HUES48 (cell line): ENCODE data around the gene ATP8B4.

Experiments used
- H3K27ac ChIP-seq: one replicate; pipeline ENCODE4 v1.7.0; 2013; ENCODE audit warnings: low read depth, low read length, inconsistent platforms
- H3K27me3 ChIP-seq: 2 replicates; pipeline ENCODE4 v1.6.1; 2013; ENCODE audit warnings: mild to moderate bottlenecking, low read length; ENCODE audit not compliant: control insufficient read depth, insufficient read depth
- H3K36me3 ChIP-seq: 2 replicates; pipeline ENCODE4 v1.6.1; 2013; ENCODE audit warnings: low read length; ENCODE audit not compliant: control insufficient read depth, insufficient read depth
- H3K4me1 ChIP-seq: 2 replicates; pipeline ENCODE4 v1.6.1; 2013; ENCODE audit warnings: mild to moderate bottlenecking, low read length; ENCODE audit not compliant: control insufficient read depth, insufficient read depth
- H3K4me3 ChIP-seq: 2 replicates; pipeline ENCODE4 v1.5.1; 2013; ENCODE audit warnings: mild to moderate bottlenecking, low read depth, low read length
- H3K9ac ChIP-seq: 2 replicates; pipeline ENCODE4 v1.6.1; 2013; ENCODE audit warnings: mild to moderate bottlenecking, low read depth, low read length, moderate library complexity
- H3K9me3 ChIP-seq: 2 replicates; pipeline ENCODE4 v1.6.1; 2013; ENCODE audit warnings: low read length; ENCODE audit not compliant: control insufficient read depth, insufficient read depth

Gene ATP8B4

GRCh38 chr15:50046867-50047266 lies 72.2 kb downstream of the ATP8B4 start:
- H3K4me3 ChIP-seq: no peak overlapping the region
- H3K27ac ChIP-seq: no peak overlapping the region
- no peak overlapping the region for H3K9ac ChIP-seq
- no peaks in the 10 kb centered on the region for H3K27me3 ChIP-seq
- H3K4me1 ChIP-seq: no peaks in the 10 kb centered on the region
- no peaks in the 10 kb centered on the region for H3K9me3 ChIP-seq
- H3K36me3 ChIP-seq: no peaks in the 10 kb centered on the region

DNA sequence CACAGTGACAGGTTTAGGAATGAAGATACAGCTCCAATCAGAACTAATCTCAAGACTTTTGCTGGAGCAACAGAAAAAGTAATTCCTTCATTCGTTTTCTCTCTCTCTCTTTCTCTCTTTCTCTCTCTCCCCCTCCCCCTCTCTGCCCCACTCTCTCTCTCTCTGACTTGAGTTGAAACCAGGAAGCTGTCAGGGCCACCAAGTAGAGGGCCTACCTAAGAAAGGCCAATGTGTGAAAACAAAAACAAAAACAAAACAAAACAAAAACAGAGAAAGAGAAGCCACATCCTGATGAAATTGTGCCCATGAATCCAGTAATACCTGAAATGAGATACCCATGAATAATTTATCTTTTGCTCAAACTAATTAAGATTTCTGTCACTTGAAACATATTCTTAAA lies 72.9 kb downstream of the ATP8B4 start:
- H3K27me3 ChIP-seq: no peaks in the 10 kb centered on the region
- H3K9ac ChIP-seq: no peak overlapping the region
- H3K4me3 ChIP-seq: no peak overlapping the region
- no peaks in the 10 kb centered on the region for H3K9me3 ChIP-seq
- no peak overlapping the region for H3K27ac ChIP-seq
- no peaks in the 10 kb centered on the region for H3K36me3 ChIP-seq
- no peaks in the 10 kb centered on the region for H3K4me1 ChIP-seq

DNA sequence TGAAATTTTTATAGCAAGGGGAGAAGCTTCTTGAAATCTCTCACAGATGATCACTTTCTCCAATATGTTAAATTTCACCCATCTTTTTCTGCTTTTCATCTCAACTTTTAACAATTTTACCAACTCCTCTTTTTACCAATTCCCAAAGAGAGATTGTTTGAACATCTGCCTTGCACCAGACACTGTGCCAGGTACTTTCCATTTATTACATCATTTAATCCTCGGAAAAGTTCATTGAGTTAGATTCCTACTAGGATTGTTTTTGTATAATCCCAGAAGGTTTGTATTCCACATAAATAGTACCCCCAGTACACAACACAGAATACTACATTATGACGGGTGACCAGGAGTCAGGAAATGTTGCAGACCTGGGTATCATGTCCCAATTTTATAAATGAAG lies 74.1 kb downstream of the ATP8B4 start:
- Histone ChIP-seq H3K4me3 (no peak overlapping the region), H3K36me3 (no peaks in the 10 kb centered on the region), H3K9ac (no peak overlapping the region), H3K4me1 (no peaks in the 10 kb centered on the region), H3K27me3 (no peaks in the 10 kb centered on the region), H3K9me3 (no peaks in the 10 kb centered on the region), H3K27ac (no peak overlapping the region)

DNA sequence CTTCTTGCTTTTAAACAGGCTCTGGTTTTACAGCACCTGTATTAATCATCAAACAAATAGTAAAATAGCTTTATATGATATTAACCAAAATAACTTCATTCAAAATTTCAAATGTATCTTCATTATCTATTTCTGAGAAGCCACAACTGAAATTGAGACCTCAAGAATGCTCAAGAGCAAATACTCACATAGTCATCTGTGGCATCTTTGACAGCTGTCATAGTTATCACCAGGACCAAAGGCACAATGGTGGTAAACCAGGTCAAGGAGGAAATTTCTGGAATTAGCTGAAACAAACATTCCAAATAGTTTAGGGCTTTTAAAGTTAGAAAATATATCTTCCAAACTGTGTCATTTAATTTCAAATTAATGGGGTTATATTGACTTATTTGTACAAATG lies 74.6 kb downstream of the ATP8B4 start:
- Histone ChIP-seq H3K4me3 (no peak overlapping the region), H3K9ac (no peak overlapping the region), H3K27me3 (no peaks in the 10 kb centered on the region), H3K27ac (no peak overlapping the region), H3K9me3 (no peaks in the 10 kb centered on the region), H3K36me3 (no peaks in the 10 kb centered on the region), H3K4me1 (no peaks in the 10 kb centered on the region)

- no peaks in the 10 kb centered on the region for H3K4me1 ChIP-seq
- H3K36me3 ChIP-seq: no peaks in the 10 kb centered on the region
- no peaks in the 10 kb centered on the region for H3K9me3 ChIP-seq
- H3K9ac ChIP-seq: no peak overlapping the region
- no peak overlapping the region for H3K4me3 ChIP-seq
- H3K27me3 ChIP-seq: no peaks in the 10 kb centered on the region
- H3K27ac ChIP-seq: no peak overlapping the region
Observed at GRCh38 chr15:50042775-50043174, 76.3 kb downstream of the ATP8B4 start.

DNA sequence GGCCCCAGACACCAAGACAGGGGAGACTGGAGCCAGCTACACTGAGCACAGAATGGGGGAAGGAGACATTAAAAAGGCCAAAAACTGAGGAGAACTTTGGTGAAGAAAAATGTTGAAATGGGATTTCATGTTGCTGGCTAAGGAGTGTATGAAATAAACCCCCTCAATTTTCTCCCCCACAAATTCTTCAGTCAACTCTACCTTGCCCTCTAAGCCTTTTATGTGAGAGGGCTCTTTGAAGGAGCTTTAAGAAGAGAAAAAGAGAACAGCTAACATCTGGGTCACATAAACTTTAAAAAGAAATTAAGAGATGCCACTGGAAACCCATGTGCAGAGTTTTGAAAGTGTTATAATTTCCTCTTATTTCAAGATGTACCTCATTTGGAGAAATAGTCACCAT lies 88.6 kb downstream of the ATP8B4 start:
- Histone ChIP-seq H3K4me3 (no peak overlapping the region), H3K9ac (no peak overlapping the region), H3K27ac (no peak overlapping the region), H3K9me3 (no peaks in the 10 kb centered on the region), H3K27me3 (no peaks in the 10 kb centered on the region), H3K4me1 (no peaks in the 10 kb centered on the region), H3K36me3 (no peaks in the 10 kb centered on the region)

DNA sequence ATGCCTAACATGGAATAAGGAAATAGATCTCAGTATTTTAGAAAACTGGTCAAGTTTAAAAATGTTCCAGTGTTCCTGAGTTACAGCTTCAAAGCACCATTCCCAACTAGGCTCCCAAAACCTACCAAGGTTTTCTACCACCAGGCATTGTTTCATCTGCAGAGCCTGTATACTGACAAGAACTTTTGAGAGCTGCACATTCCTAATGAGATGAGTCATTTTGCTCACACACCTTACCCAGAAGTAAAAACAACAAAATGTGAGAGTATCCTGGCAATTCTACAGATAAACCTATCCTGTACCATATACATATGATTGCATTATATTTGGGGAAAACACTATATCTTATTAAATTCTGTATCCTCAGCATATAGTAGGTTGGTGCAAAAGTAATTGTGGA lies 90.7 kb downstream of the ATP8B4 start:
- H3K27me3 ChIP-seq: no peaks in the 10 kb centered on the region
- no peaks in the 10 kb centered on the region for H3K9me3 ChIP-seq
- H3K4me3 ChIP-seq: no peak overlapping the region
- no peaks in the 10 kb centered on the region for H3K36me3 ChIP-seq
- H3K27ac ChIP-seq: no peak overlapping the region
- H3K9ac ChIP-seq: no peak overlapping the region
- no peaks in the 10 kb centered on the region for H3K4me1 ChIP-seq

DNA sequence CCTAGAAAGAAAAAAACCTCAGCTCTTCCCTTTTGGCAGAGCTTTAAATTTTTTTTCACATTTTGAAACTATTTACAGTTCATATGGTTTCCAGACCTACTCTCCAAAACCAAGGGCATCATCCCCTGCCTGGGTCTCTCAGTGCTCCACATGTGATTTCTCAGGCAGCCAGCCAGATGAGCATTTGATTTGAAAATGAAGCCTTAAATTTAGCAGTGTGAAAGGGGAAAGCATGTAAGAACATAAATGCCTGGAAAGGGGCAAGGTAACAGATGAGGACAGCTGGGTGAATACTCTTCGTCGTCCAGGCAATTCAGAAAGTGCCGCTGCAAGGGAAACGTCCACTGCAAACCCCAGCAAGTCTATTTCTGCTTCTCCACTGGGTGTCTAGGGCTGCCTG lies 94.8 kb downstream of the ATP8B4 start:
- H3K27ac ChIP-seq: no peak overlapping the region
- no peaks in the 10 kb centered on the region for H3K4me1 ChIP-seq
- no peaks in the 10 kb centered on the region for H3K27me3 ChIP-seq
- H3K9ac ChIP-seq: no peak overlapping the region
- no peak overlapping the region for H3K4me3 ChIP-seq
- H3K9me3 ChIP-seq: no peaks in the 10 kb centered on the region
- no peaks in the 10 kb centered on the region for H3K36me3 ChIP-seq

DNA sequence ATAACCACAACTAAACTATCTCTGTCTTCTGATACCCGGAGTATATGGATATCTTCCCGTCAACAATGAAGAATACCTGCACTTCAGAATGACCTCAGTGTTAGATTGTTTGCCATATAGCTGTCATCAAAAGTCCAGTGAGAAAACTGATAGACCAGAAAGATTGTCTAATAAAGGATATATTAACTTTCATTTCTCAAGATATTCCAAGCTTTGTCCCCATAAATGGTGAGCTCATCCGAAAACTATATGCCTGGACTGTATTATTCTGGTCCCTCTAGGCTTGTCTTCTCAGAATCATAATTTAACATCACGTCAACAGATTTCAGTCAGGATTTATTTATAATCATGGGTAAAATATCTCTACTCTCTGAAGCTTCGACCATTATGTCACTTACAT lies 100.5 kb downstream of the ATP8B4 start:
- no peak overlapping the region for H3K9ac ChIP-seq
- no peaks in the 10 kb centered on the region for H3K9me3 ChIP-seq
- H3K4me1 ChIP-seq: no peaks in the 10 kb centered on the region
- no peaks in the 10 kb centered on the region for H3K27me3 ChIP-seq
- H3K36me3 ChIP-seq: no peaks in the 10 kb centered on the region
- H3K4me3 ChIP-seq: no peak overlapping the region
- no peak overlapping the region for H3K27ac ChIP-seq

DNA sequence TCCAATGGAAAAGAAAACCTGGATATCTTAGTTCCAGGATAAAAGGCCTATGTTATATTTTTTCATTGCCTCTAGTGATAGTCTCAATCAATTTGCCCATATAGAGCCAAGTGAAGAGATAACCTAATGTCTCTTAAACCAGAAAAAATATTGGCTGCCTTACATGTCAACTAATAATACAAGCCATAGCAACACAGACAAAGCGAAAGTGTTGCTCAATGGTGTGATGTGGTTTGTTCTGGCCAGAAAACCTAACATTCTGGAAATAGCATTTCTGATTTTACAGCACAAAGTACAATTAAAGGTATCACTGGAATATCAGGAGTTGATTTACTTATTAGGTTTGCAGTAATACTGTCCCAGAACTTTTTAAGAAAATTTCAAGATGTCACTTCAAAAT lies 101.5 kb downstream of the ATP8B4 start:
- Histone ChIP-seq H3K4me3 (no peak overlapping the region), H3K4me1 (no peaks in the 10 kb centered on the region), H3K27me3 (no peaks in the 10 kb centered on the region), H3K27ac (no peak overlapping the region), H3K9me3 (no peaks in the 10 kb centered on the region), H3K9ac (no peak overlapping the region), H3K36me3 (no peaks in the 10 kb centered on the region)

- Histone ChIP-seq H3K27ac (no peak overlapping the region), H3K36me3 (no peaks in the 10 kb centered on the region), H3K9ac (no peak overlapping the region), H3K4me3 (no peak overlapping the region), H3K27me3 (no peaks in the 10 kb centered on the region), H3K4me1 (no peaks in the 10 kb centered on the region), H3K9me3 (no peaks in the 10 kb centered on the region)
Observed at GRCh38 chr15:50016951-50017350, 102.1 kb downstream of the ATP8B4 start.

- Histone ChIP-seq H3K27me3 (no peaks in the 10 kb centered on the region), H3K36me3 (no peaks in the 10 kb centered on the region), H3K4me3 (no peak overlapping the region), H3K9ac (no peak overlapping the region), H3K4me1 (0 out of 2 replicates have a peak, but pooled peaks cover 3% of the 10 kb centered on the region), H3K9me3 (no peaks in the 10 kb centered on the region), H3K27ac (no peak overlapping the region)
Observed at GRCh38 chr15:50012790-50013189, 106.2 kb downstream of the ATP8B4 start.
